ENCODE data around the gene ANKRD30A. TPM values are rescaled to one million over a fixed set of nuclear protein-coding genes. Genes with fewer than 3 reads are reported as not detected.
"Not testable (repeated sequence)": the region's sequence is repeated elsewhere in the genome, so short reads cannot be mapped to it uniquely, and the experiment has no call there.

ANKRD30A gene, protein sequence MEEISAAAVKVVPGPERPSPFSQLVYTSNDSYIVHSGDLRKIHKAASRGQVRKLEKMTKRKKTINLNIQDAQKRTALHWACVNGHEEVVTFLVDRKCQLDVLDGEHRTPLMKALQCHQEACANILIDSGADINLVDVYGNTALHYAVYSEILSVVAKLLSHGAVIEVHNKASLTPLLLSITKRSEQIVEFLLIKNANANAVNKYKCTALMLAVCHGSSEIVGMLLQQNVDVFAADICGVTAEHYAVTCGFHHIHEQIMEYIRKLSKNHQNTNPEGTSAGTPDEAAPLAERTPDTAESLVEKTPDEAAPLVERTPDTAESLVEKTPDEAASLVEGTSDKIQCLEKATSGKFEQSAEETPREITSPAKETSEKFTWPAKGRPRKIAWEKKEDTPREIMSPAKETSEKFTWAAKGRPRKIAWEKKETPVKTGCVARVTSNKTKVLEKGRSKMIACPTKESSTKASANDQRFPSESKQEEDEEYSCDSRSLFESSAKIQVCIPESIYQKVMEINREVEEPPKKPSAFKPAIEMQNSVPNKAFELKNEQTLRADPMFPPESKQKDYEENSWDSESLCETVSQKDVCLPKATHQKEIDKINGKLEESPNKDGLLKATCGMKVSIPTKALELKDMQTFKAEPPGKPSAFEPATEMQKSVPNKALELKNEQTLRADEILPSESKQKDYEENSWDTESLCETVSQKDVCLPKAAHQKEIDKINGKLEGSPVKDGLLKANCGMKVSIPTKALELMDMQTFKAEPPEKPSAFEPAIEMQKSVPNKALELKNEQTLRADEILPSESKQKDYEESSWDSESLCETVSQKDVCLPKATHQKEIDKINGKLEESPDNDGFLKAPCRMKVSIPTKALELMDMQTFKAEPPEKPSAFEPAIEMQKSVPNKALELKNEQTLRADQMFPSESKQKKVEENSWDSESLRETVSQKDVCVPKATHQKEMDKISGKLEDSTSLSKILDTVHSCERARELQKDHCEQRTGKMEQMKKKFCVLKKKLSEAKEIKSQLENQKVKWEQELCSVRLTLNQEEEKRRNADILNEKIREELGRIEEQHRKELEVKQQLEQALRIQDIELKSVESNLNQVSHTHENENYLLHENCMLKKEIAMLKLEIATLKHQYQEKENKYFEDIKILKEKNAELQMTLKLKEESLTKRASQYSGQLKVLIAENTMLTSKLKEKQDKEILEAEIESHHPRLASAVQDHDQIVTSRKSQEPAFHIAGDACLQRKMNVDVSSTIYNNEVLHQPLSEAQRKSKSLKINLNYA (N-terminal part only)
- total RNA-seq, result under 1 TPM in 1 of 4 donors, not detected in 3; 0.13 TPM

DNA sequence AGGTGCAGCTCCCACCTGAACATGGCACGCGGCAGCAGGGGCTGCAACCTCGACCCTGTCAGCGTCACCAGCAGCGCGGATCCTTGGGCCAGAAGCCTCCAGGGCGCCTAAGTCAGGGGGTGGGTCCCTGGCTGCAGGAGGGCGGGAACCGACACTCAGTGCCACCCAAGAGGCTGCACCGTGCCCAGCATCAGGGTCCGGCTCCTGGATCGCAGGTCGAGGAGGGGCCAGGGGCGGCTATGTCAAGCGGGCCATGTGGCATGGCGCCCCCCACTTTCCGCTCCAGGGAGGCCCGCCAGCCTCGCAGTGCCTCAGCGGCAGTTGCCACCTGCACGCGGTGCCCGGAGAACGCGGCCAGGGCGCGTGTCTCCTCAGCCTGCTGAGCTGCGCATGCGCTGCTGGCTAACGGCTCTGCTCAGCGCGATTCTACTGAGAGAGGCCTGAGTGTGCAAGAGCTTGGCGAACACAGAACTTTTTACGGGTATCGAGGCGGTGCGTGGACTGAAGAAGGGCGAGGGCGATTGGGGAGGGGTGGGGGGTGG lies at the start of gene ANKRD30A:
Gene ANKRD30A (plus strand): TSS at position 408 of the 542 bp plus-strand sequence. CDS start 190 bp downstream, outside the sequence.
- Histone ChIP-seq H3K27ac (no peak within 1 kb of the TSS), H3K4me1 (no peaks in the 10 kb centered on the region), H3K9me3 (no peaks in the 10 kb centered on the region), H3K4me3 (replicated peaks in 1 of 3) (no peak within 1 kb of the TSS), H3K27me3 (no peaks in the 10 kb centered on the region), H3K36me3 (no peaks in the 10 kb centered on the region)
- DNase-seq, result no peak
- WGBS, 2 donors, result 91 to 92% methylated on average over 28 to 29 of the region's 39 CpGs
- TF ChIP-seq, protein P1, sequence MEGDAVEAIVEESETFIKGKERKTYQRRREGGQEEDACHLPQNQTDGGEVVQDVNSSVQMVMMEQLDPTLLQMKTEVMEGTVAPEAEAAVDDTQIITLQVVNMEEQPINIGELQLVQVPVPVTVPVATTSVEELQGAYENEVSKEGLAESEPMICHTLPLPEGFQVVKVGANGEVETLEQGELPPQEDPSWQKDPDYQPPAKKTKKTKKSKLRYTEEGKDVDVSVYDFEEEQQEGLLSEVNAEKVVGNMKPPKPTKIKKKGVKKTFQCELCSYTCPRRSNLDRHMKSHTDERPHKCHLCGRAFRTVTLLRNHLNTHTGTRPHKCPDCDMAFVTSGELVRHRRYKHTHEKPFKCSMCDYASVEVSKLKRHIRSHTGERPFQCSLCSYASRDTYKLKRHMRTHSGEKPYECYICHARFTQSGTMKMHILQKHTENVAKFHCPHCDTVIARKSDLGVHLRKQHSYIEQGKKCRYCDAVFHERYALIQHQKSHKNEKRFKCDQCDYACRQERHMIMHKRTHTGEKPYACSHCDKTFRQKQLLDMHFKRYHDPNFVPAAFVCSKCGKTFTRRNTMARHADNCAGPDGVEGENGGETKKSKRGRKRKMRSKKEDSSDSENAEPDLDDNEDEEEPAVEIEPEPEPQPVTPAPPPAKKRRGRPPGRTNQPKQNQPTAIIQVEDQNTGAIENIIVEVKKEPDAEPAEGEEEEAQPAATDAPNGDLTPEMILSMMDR (IDR thresholded peaks at IDR 0.05), result no peak
- TF ChIP-seq POLR2A (IDR thresholded peaks at IDR 0.05), result no peak
- intact Hi-C loops (cut with DNase I), result no loop called here

DNA sequence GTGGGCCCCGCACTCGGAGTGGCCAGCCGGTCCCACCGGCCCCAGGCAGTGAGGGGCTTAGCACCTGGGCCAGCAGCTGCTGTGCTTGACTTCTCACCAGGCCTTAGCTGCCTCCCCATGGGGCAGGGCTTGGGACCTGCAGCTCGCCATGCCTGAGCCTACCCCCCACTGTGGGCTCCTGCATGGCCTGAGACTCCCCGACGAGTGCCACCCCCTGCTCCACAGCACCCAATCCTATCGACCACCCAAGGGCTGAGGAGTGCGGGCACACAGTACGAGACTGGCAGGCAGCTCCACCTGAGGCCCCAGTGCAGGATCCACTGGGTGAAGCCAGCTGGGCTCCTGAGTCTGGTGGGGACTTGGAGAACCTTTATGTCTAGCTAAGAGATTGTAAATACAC lies 49.3 kb upstream of the ANKRD30A start:
- H3K36me3 ChIP-seq; H3K27ac ChIP-seq; H3K9me3 ChIP-seq; intact Hi-C loops (cut with DNase I); H3K4me1 ChIP-seq; H3K4me3 ChIP-seq (replicated peaks in 1 of 3); DNase-seq; H3K27me3 ChIP-seq: not testable (repeated sequence)
- 79 to 84% methylated on average over 3 to 5 of the region's 10 CpGs for WGBS, 2 donors

DNA sequence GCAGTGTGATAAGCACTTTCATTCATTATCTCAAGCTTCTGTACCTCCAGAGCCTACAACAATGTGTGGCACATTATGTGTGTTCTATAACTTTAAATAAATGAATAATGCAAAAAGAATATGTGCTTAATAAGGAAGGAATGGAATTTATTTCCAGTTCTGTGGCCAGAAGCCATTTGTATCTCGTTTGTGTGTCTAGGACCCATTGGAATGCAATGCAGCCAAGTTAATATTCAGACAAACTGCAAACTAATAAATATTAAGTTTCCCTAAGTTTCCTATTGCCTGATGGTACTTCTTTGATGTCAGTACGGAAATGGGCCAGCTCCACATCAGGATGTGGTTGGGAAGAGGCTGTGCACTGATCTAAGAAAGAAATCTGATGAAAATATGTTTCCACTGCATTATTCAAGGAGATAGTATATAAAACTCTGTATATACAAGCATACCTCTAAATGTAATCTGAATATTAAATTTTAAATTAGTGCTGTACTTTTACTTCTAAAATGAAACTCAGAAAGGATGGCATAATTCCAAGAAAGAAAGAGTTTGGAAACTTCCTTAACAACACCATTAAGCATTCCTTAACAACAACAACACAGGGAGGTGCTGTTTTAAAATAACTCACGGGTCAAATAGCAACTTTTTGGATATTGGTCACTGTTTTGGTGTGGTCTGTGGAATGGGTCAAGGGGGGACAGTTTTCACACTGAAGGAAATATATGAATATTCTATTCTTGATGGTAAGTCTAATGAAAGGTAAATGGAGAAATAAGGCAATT lies 29.4 kb upstream of the ANKRD30A start:
- no peak for DNase-seq
- no peak for TF ChIP-seq POLR2A (IDR thresholded peaks at IDR 0.05)
- TF ChIP-seq, protein P1 (IDR thresholded peaks at IDR 0.05), result no peak
- no peak overlapping the region for H3K27ac ChIP-seq
- no peak overlapping the region for H3K4me3 ChIP-seq (replicated peaks in 1 of 3)
- WGBS, 2 donors, result 13 to 19% methylated on average over 3 of the region's 3 CpGs
- H3K9me3 ChIP-seq, result no peaks in the 10 kb centered on the region
- H3K36me3 ChIP-seq, result no peaks in the 10 kb centered on the region
- no peaks in the 10 kb centered on the region for H3K4me1 ChIP-seq
- intact Hi-C loops (cut with DNase I), result no loop called here
- H3K27me3 ChIP-seq, result no peaks in the 10 kb centered on the region

DNA sequence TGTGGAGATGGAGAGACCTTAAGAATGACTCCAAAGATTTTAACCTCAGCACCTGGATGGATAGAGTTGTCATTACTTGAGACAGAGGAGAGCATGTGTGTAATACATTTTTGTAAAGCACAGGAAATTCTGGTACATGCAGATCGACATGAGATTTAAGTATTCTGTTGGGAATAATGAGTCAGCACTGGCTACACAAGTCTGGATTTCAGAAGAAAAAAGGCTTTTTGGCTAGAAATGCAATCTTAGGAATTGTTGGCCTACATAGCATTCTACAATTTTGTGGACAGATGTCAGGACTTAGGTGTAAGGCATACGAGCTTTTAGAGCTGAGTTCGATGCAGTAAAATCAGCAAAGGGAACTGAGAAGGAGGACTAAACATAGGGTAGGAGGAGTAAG lies 24.1 kb upstream of the ANKRD30A start:
- intact Hi-C loops (cut with DNase I), result no loop called here
- Histone ChIP-seq H3K27ac (no peak overlapping the region), H3K27me3 (no peaks in the 10 kb centered on the region), H3K4me1 (no peaks in the 10 kb centered on the region), H3K36me3 (no peaks in the 10 kb centered on the region), H3K9me3 (no peaks in the 10 kb centered on the region), H3K4me3 (replicated peaks in 1 of 3) (no peak overlapping the region)
- DNase-seq, result no peak
- TF ChIP-seq POLR2A (IDR thresholded peaks at IDR 0.05), result no peak
- TF ChIP-seq, protein P1 (IDR thresholded peaks at IDR 0.05), result no peak
- whole genome bisulfite sequencing, 2 donors, result 71 to 79% methylated on average over 3 of the region's 3 CpGs
